GM19240 (cell line): Measurements from ENCODE around the gene C1orf21.

ENCODE experiments used
- DNase-seq: peaks from one replicate; pipeline ENCODE4 v3.0.0; 2011; ENCODE audit warnings: low spot score; ENCODE audit not compliant: insufficient read length

C1orf21 gene

GRCh38 chr1:184648856-184649201, 262.0 kb downstream of the C1orf21 start:
- DNase-seq = no peak

DNA sequence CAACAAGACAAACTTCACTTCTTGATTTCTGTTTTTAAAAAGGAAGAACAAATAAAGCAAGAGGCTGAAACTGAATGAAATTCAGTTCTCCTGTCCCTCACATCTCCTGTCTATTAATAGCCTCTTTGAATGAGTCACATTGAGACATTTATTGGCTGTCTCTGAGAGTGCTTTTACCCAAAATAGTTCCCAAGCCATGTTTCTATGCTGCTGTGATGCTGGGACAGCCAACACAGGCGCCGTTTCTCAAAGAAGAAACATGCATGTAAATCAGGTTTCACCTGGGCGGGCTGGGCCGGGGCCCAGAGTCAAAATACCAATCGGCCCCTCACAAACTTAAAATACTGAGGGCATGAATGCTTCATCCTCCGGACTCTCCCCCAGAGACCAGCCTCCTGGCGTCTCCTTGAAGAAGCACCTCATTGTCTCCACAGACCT, 262.6 kb downstream of the C1orf21 start:
- peak; percentile 33 for DNase-seq

DNA sequence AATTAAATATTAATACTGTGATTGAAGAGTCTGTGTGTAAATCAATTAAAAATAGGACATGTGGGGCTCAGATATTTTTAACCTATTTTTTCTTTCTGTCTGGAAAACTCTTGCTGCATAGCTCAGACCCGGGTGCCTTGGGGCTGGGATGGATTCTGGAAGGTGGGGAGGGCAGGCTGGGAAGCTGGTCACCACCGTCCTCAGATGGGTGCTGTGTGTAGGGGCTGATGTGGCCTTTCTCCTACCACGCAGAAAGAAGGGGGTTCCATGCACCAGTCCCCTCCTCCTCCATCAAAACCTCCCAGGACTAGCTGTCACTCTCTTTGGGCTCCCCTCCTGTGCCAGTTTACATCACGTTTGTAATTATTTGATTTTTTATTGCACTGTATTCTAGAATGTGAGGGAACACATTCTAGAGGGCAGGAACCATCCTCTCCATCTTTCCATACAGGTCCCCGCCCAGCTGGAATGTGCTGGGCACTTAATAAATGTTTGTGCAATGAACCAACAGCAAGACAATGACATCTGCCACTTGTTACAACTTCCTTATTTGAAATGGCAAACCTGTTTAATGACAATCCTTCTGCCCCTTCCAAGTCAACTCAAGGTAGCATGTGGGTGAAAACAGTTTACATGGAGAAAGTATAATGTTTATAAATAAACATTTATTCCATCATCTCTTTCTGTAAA, 263.5 kb downstream of the C1orf21 start:
- DNase-seq = no peak

DNA sequence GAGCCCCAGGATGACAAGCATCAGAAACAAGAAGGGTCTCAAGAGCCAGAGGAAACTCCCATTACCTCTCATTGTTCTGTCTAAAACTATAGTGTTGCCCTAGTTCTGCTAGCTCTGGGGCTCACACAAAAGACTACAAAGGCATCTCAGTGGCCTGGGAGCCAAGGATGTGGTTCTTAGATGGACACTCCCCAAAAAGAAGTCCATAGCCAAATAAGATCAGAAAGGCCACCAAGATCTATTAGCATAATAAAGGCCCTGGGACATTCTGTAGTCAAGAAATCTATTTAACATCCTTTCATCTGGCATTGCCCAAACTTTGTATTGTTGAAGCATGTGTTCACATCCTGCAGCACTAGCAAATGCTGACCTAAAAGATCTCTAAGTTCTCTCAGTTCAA, 268.4 kb downstream of the C1orf21 start:
- no peak for DNase-seq

DNA sequence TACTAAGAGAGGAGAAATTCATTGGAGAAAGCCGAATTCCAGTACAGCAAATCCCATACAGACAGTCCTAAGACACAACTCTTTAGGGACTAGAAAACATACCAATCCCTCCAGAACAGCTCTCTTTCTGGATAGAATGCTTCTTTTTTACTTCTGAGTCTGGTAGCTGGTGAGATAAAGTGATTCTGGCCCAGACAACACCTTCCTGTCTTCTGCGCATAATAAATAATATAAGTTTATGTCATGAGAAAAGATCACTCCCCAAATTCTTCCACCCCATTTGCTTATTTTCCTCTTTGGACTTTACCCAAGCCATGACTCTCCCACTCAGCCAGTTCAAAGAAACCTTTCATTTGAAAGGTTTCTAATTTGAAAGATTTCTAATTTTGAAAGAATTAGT, 269.4 kb downstream of the C1orf21 start:
- DNase-seq = no peak

DNA sequence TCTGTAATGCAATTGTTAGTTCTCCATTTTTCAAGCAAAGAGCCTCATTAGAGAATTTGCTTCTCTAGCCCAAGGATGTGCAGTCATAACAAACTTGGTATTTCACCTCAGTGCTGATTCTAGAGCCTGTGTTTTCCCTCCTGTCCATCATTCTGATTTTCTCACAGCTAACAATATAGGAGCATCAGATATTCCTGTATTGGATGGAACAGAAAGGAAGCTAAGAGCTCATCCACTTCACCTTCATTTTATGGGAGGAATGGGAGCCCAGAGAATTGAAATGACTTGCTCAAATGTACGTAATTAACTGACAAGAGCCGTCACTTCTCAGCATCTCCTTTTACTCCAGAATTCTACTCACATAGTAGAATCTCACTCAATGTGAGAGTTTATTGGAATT, 271.2 kb downstream of the C1orf21 start:
- DNase-seq = no peak

- no peak for DNase-seq
Observed at GRCh38 chr1:184660462-184661191, 273.8 kb downstream of the C1orf21 start.

- DNase-seq = no peak
Observed at GRCh38 chr1:184661801-184662200, 275.0 kb downstream of the C1orf21 start.

GRCh38 chr1:184664042-184664660, 277.3 kb downstream of the C1orf21 start:
- DNase-seq = peak; percentile 40

GRCh38 chr1:184664661-184665060, 277.8 kb downstream of the C1orf21 start:
- DNase-seq = no peak

GRCh38 chr1:184665360-184665759, 278.5 kb downstream of the C1orf21 start:
- DNase-seq = no peak

DNA sequence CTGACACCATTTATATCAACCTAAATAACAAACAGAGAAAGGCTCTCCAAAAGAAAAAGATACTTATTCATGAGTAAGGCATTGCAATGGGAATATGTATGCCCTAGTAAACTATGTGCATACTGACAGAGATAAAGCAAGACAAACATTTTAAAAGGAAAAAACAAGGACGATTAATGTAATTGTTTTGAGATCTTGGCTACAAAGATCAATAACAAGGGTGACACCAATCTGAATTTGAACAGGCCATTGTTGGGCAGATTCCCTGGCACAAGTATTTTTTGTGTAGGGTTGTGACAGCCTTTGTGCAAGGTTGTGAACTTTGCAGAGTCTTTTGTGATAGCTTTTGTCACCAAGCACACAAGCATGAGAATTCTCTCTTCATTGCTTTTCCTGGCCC, 282.6 kb downstream of the C1orf21 start:
- DNase-seq = no peak

DNA sequence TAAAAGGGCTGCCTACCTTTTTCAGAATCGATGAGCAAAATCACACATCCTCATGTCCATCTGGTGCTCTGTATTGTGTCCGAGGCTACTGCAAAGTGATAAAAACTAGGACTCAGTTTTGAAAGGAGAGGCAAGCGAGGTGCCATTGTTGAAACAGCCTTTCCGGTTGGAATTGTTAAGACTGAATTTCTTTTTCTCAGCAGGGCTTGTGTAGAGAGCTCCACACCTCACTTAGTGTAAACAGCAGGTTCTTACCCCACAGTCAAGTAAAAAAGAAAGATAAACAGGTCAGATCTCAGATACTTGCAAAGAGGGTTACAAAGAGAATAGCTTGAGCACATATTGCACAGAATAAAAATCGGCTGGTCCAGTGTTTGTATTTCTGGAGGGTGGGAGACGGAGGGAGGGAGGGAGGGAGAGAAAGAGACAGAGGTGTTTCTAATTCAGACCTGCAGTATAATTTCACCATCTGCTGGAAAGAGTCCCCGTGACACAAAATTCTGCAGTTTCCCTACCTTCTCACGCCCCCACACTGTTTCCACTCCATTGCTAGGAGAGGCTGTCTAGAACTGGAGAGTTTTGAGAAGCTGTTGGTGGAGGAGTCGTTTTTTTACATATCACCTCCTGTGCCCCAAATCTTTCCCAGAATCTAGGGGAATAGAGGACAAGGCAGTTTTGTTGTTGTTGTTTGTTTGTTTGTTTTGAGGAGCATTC, 285.3 kb downstream of the C1orf21 start:
- no peak for DNase-seq

DNA sequence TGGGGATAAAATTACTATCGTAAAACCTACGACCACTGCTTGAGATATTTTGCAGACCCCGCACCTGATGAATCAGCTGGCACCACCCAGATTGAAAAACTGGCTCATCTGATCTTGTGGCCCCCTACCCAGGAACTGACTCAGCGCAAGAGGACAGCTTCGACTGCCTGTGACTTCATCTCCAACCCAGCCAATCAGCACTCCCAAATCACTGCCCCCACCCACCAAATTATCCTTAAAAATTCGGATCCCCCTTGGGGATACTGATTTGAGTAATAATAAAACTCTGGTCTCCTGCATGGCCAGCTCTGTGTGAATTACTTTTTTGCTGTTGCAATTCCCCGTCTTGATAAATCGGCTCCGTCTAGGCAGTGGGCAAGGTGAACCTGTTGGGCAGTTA, 286.5 kb downstream of the C1orf21 start:
- DNase-seq = no peak

GRCh38 chr1:184677344-184677743, 290.5 kb downstream of the C1orf21 start:
- no peak for DNase-seq
